ENCODE results near the gene MYRFL. TPM values are rescaled to one million over a fixed set of nuclear protein-coding genes. Genes with fewer than 3 reads are reported as not detected.

MYRFL gene
- total RNA-seq, 4 donors from 2014 or later = 1.1 TPM; not detected in 3

DNA sequence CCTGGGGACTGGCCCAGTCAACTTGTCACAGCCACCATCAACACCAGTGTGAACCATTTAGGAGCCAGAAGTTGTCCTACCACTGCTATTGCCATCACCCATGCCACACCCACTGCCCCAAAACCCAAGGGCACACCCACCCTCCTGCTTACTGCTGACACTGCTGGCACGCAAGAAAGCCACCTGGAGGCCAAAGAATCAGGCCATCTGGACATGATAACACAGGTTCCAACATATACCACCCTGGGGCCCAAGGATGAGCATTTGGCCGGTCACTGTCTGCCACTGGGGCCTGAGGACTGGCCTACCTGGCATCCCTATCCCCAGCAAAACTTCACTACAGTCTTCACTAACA is 181.6 kb downstream of the MYRFL start:
- in situ Hi-C loops (cut with MboI; ENCODE audit: low sequenced_read_pairs in 4 of 4) = no loop called here
- Histone ChIP-seq H3K4me1 (no peaks in the 10 kb centered on the region), H3K27me3 (no peaks in the 10 kb centered on the region), H3K36me3 (no peaks in the 10 kb centered on the region), H3K27ac (no peak overlapping the region), H3K9me3 (no peaks in the 10 kb centered on the region), H3K4me3 (no peak overlapping the region)
- ATAC-seq = no peak
- intact Hi-C loops (cut with DNase I; ENCODE audit: low total_unique reads) = no loop called here
- DNase-seq = no peak
- TF ChIP-seq, protein P1, sequence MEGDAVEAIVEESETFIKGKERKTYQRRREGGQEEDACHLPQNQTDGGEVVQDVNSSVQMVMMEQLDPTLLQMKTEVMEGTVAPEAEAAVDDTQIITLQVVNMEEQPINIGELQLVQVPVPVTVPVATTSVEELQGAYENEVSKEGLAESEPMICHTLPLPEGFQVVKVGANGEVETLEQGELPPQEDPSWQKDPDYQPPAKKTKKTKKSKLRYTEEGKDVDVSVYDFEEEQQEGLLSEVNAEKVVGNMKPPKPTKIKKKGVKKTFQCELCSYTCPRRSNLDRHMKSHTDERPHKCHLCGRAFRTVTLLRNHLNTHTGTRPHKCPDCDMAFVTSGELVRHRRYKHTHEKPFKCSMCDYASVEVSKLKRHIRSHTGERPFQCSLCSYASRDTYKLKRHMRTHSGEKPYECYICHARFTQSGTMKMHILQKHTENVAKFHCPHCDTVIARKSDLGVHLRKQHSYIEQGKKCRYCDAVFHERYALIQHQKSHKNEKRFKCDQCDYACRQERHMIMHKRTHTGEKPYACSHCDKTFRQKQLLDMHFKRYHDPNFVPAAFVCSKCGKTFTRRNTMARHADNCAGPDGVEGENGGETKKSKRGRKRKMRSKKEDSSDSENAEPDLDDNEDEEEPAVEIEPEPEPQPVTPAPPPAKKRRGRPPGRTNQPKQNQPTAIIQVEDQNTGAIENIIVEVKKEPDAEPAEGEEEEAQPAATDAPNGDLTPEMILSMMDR (IDR thresholded peaks at IDR 0.05 in 4 of 5, conservative IDR thresholded peaks at IDR 0.05 in 1 of 5) = no peak
- TF ChIP-seq POLR2A (IDR thresholded peaks at IDR 0.05) = no peak

DNA sequence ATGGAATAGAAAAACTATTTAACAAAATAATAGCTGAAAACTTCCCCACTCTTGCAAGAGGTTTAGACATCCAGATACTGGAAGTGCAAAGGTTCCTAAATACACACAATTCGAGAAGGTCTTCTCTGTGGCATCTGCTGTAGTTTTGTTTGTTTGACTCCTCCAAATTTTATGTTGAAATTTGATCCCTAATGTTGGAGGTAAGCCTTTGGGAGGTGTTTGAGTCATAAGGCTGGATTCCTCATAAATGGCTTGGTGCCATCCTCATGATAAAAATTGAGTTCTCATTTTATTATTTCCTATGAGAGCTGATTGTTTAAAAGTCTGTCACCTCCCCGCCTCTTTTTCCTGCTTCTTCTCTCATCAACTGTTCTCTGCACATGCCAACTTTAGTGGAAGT is 182.7 kb downstream of the MYRFL start:
- Histone ChIP-seq H3K27ac (no peak overlapping the region), H3K4me3 (no peak overlapping the region), H3K27me3 (no peaks in the 10 kb centered on the region), H3K4me1 (no peaks in the 10 kb centered on the region), H3K36me3 (no peaks in the 10 kb centered on the region), H3K9me3 (no peaks in the 10 kb centered on the region)
- ATAC-seq (no peak), DNase-seq (no peak)
- intact Hi-C loops (cut with DNase I; ENCODE audit: low total_unique reads) (no loop called here), in situ Hi-C loops (cut with MboI; ENCODE audit: low sequenced_read_pairs in 4 of 4) (no loop called here)
- no peak for TF ChIP-seq POLR2A (IDR thresholded peaks at IDR 0.05)
- TF ChIP-seq, protein P1 (IDR thresholded peaks at IDR 0.05 in 4 of 5, conservative IDR thresholded peaks at IDR 0.05 in 1 of 5) = no peak

Other genes starting within 250 kb of the MYRFL start
- 100 to 1,000 TPM; 124 to 153 (median 138) TPM for gene CCT2, start 239.8 kb upstream of the MYRFL start, total RNA-seq
- gene LRRC10, start 214.3 kb upstream of the MYRFL start, total RNA-seq = not detected
- 100 to 1,000 TPM in 3 of 4 donors, 10 to 100 TPM in 1; 61.8 to 163 (median 119) TPM for gene BEST3, start 125.9 kb upstream of the MYRFL start, total RNA-seq
- 10 to 100 TPM; 18.6 to 27.4 (median 20.3) TPM for gene RAB3IP, start 86.4 kb upstream of the MYRFL start, total RNA-seq